GM21381 (cell line): Measurements from ENCODE around the gene GTF2IRD1.
"Not testable (repeated sequence)": the region's sequence is repeated elsewhere in the genome, so short reads cannot be mapped to it uniquely, and the experiment has no call there.

Experiments used
- ATAC-seq: cut with Tn5 transposase; IDR thresholded peaks from one replicate; pipeline ENCODE4 v1.9.1; 2021; ENCODE audit warnings: mild to moderate bottlenecking, moderate library complexity; ENCODE audit not compliant: unreplicated experiment

Gene GTF2IRD1

GRCh38 chr7:74544706-74545469 is 91.2 kb downstream of the GTF2IRD1 start:
- ATAC-seq = no peak

GRCh38 chr7:74545921-74546320 is 92.2 kb downstream of the GTF2IRD1 start:
- no peak for ATAC-seq

GRCh38 chr7:74553596-74554012 is 99.9 kb downstream of the GTF2IRD1 start:
- ATAC-seq = not testable (repeated sequence)

GRCh38 chr7:74554178-74554577 is 100.5 kb downstream of the GTF2IRD1 start:
- ATAC-seq = no peak

- ATAC-seq = no peak
Observed at GRCh38 chr7:74560086-74560719, 106.5 kb downstream of the GTF2IRD1 start.

- no peak for ATAC-seq
Observed at GRCh38 chr7:74561898-74562613, 108.3 kb downstream of the GTF2IRD1 start.

GRCh38 chr7:74563639-74564038 is 109.9 kb downstream of the GTF2IRD1 start:
- not testable (repeated sequence) for ATAC-seq

- no peak for ATAC-seq
Observed at GRCh38 chr7:74567318-74567668, 113.6 kb downstream of the GTF2IRD1 start.

GRCh38 chr7:74568658-74569057 is 115.0 kb downstream of the GTF2IRD1 start:
- ATAC-seq = no peak

GRCh38 chr7:74569501-74570075 is 115.9 kb downstream of the GTF2IRD1 start:
- no peak for ATAC-seq

GRCh38 chr7:74570533-74571156 is 116.9 kb downstream of the GTF2IRD1 start:
- no peak for ATAC-seq

- no peak for ATAC-seq
Observed at GRCh38 chr7:74572301-74572979, 118.7 kb downstream of the GTF2IRD1 start.

- ATAC-seq = no peak
Observed at GRCh38 chr7:74573512-74573911, 119.8 kb downstream of the GTF2IRD1 start.

GRCh38 chr7:74575083-74575784 is 121.5 kb downstream of the GTF2IRD1 start:
- ATAC-seq = no peak

GRCh38 chr7:74575811-74576210 is 122.1 kb downstream of the GTF2IRD1 start:
- ATAC-seq = no peak

GRCh38 chr7:74579800-74580685 is 126.3 kb downstream of the GTF2IRD1 start:
- ATAC-seq = no peak

- no peak for ATAC-seq
Observed at GRCh38 chr7:74581916-74582440, 128.3 kb downstream of the GTF2IRD1 start.

- no peak for ATAC-seq
Observed at GRCh38 chr7:74582447-74583039, 128.8 kb downstream of the GTF2IRD1 start.
